Measurements from ENCODE around the gene HRH2. TPM values are rescaled to one million over a fixed set of nuclear protein-coding genes. Genes with fewer than 3 reads are reported as not detected.

The HRH2 gene
- total RNA-seq, 1 experiment from 2014 or later, result 3.3 TPM

GRCh38 chr5:175696139-175696854 lies 38.4 kb downstream of the HRH2 start:
- Histone ChIP-seq H3K23me2 (ENCODE audit: insufficient read length, low read depth, low read length, poor library complexity, severe bottlenecking) (no peaks in the 10 kb centered on the region), H3K14ac (ENCODE audit: insufficient read depth, low read length) (no peak overlapping the region), H3K4me1 (ENCODE audit: insufficient read depth, low read length) (peaks cover 3% of the 10 kb centered on the region; the same call in 1 of the 2 replicates), H2BK15ac (ENCODE audit: low read depth, low read length) (no peak overlapping the region), H3K4me2 (ENCODE audit: insufficient read depth, insufficient read length, low read length) (no peak overlapping the region), H3K18ac (ENCODE audit: insufficient read length, low read depth, low read length) (no peak overlapping the region), H2AK5ac (ENCODE audit: insufficient read length, low read length) (no peak overlapping the region), H3K79me2 (ENCODE audit: insufficient read depth, low read length) (no peaks in the 10 kb centered on the region), H2BK12ac (ENCODE audit: insufficient read length, low read depth, low read length) (no peak overlapping the region), H3K9ac (ENCODE audit: extremely low read depth, insufficient read length, low read length) (no peak overlapping the region), H2BK20ac (ENCODE audit: low read depth, low read length, poor library complexity, severe bottlenecking) (no peak overlapping the region), H3T11ph (ENCODE audit: low read length) (no peak overlapping the region), H3K9me3 (ENCODE audit: control insufficient read depth, low read depth, low read length) (no peaks in the 10 kb centered on the region), H4K20me1 (ENCODE audit: control insufficient read depth, insufficient read depth, insufficient read length) (no peaks in the 10 kb centered on the region), H2BK5ac (ENCODE audit: insufficient read length, low read length) (no peak overlapping the region), H3K79me1 (ENCODE audit: insufficient read depth, low read depth, low read length, poor library complexity, severe bottlenecking) (no peaks in the 10 kb centered on the region), H2BK120ac (ENCODE audit: low read depth, low read length, poor library complexity, severe bottlenecking) (no peak overlapping the region), H3K4ac (ENCODE audit: low read depth, low read length) (no peak overlapping the region), H4K91ac (ENCODE audit: insufficient read length, low read depth, low read length) (no peak overlapping the region), H3K23ac (ENCODE audit: insufficient read length, low read depth, low read length) (no peak overlapping the region), H3K56ac (ENCODE audit: insufficient read length, low read depth, low read length) (no peak overlapping the region), H3K27ac (ENCODE audit: insufficient read length, low read depth, low read length) (no peak overlapping the region), H4K5ac (ENCODE audit: insufficient read length, low read depth, low read length) (no peak overlapping the region), H3K27me3 (ENCODE audit: insufficient read depth, low read length) (no peaks in the 10 kb centered on the region), H4K8ac (replicated peaks; ENCODE audit: insufficient read length, low read depth, low read length) (no peak overlapping the region), H2AFZ (ENCODE audit: low read length) (no peak overlapping the region)
- no peak overlapping the region for H3K4me3 Mint-ChIP-seq
- no peaks in the 10 kb centered on the region for H3K9me3 Mint-ChIP-seq
- peak overlapping the region in 2 of 3 experiments; percentile 41 to 83; a peak in 4 of 7 replicates for H3K27ac Mint-ChIP-seq
- no CpG with 5 or more reads among the region's 16 CpGs for WGBS (ENCODE audit: extremely low coverage, insufficient read length, low lambda C conversion rate)
- DNase-seq, result peak; percentile 85
- peak; percentile 94 for TF ChIP-seq CTCF (conservative IDR thresholded peaks at IDR 0.05)
- H3K4me1 Mint-ChIP-seq, result peaks cover 19 to 27% of the 10 kb centered on the region in 2 experiments
- no peaks in the 10 kb centered on the region for H3K27me3 Mint-ChIP-seq (ENCODE audit: low read depth)
- H3K36me3 Mint-ChIP-seq (ENCODE audit: insufficient read depth in 1 of 3, low read depth in 3 of 3), result 0 out of 7 replicates have a peak, but pooled peaks cover 0 to 2% (median 0%) of the 10 kb centered on the region in 3 experiments
